HepG2 (cell line): ENCODE measurements around the gene GALNT16. TPM values are rescaled to one million over a fixed set of nuclear protein-coding genes. Genes with fewer than 3 reads are reported as not detected.
A peak's percentile ranks its signal among the peaks of the same experiment; 100 is the strongest.

ENCODE experiments used
- ATF4 ChIP-seq, 2 experiments: fragments of 450-650 bp in 1 of 2; sonication (generic) in 1 of 2; formaldehyde crosslinking; IDR thresholded peaks; 2 replicates each; pipeline versions ENCODE4 v1.5.0 to v1.8.0; 2020 to 2022; ENCODE audit warnings: mild to moderate bottlenecking in 1 of 2, missing genetic modification reagents in 1 of 2
- CBFB ChIP-seq: sonication (generic); formaldehyde crosslinking; IDR thresholded peaks from 2 replicates; pipeline ENCODE4 v1.4.0; 2020; ENCODE audit warnings: missing genetic modification reagents
- ELF3 ChIP-seq: IDR thresholded peaks from 2 replicates; pipeline ENCODE4 v1.6.1; 2016; ENCODE audit warnings: missing genetic modification reagents, missing compliant biosample characterization
- FOXA3 ChIP-seq: IDR thresholded peaks from 2 replicates; pipeline ENCODE4 v1.6.1; 2016; ENCODE audit warnings: missing genetic modification reagents, missing compliant biosample characterization
- HOXA5 ChIP-seq: sonication (generic); formaldehyde crosslinking; IDR thresholded peaks from 2 replicates; pipeline ENCODE4 v1.4.0; 2020; ENCODE audit warnings: missing genetic modification reagents
- MAFK ChIP-seq, 2 experiments: IDR thresholded peaks in 1 of 2; conservative IDR thresholded peaks in 1 of 2; 2 replicates each; pipeline ENCODE4 v1.6.1; 2011; ENCODE audit warnings: improper control_type of control experiment in 2 of 2, low read length in 2 of 2
- MEIS2 ChIP-seq: sonication (generic); formaldehyde crosslinking; IDR thresholded peaks from 2 replicates; pipeline ENCODE4 v1.9.0; 2021; ENCODE audit warnings: mild to moderate bottlenecking, missing genetic modification reagents
- PHF8 ChIP-seq: sonication (generic); formaldehyde crosslinking; IDR thresholded peaks from 2 replicates; pipeline ENCODE4 v1.5.0; 2020; ENCODE audit warnings: missing genetic modification reagents
- PITX1 ChIP-seq: sonication (generic); formaldehyde crosslinking; IDR thresholded peaks from 2 replicates; pipeline ENCODE4 v1.5.1; 2020; ENCODE audit warnings: mild to moderate bottlenecking, missing genetic modification reagents
- RFX5 ChIP-seq: IDR thresholded peaks from 2 replicates; pipeline ENCODE4 v1.6.1; 2011; ENCODE audit warnings: low read depth, low read length, improper control_type of control experiment
- RXRB ChIP-seq: IDR thresholded peaks from 2 replicates; pipeline ENCODE4 v1.6.1; 2016; ENCODE audit warnings: borderline replicate concordance, missing genetic modification reagents, missing compliant biosample characterization
- TBX2 ChIP-seq: sonication (generic); formaldehyde crosslinking; IDR thresholded peaks from 2 replicates; pipeline ENCODE4 v1.5.0; 2020; ENCODE audit warnings: missing genetic modification reagents, mild to moderate bottlenecking, borderline replicate concordance
- TEAD2 ChIP-seq: sonication (generic); formaldehyde crosslinking; IDR thresholded peaks from 2 replicates; pipeline ENCODE4 v1.9.0; 2021; ENCODE audit warnings: missing genetic modification reagents
- YY1 ChIP-seq: IDR thresholded peaks from 2 replicates; pipeline ENCODE4 v1.6.1; 2011; ENCODE audit warnings: low read length, low read depth, moderate library complexity, mild to moderate bottlenecking; ENCODE audit not compliant: insufficient read depth, insufficient replicate concordance
- ZFP36L1 ChIP-seq: sonication (generic); formaldehyde crosslinking; IDR thresholded peaks from 2 replicates; pipeline ENCODE4 v1.8.0; 2022; ENCODE audit warnings: mild to moderate bottlenecking, missing genetic modification reagents, moderate library complexity
- ZHX1 ChIP-seq: sonication (generic); formaldehyde crosslinking; IDR thresholded peaks from 2 replicates; pipeline ENCODE4 v1.8.1; 2022; ENCODE audit warnings: low read depth, mild to moderate bottlenecking, missing genetic modification reagents
- ZNF101 ChIP-seq: sonication (generic); formaldehyde crosslinking; IDR thresholded peaks from 2 replicates; pipeline ENCODE4 v1.4.0; 2020; ENCODE audit warnings: mild to moderate bottlenecking, low read depth, missing genetic modification reagents, borderline replicate concordance
- ZNF136 ChIP-seq: sonication (generic); formaldehyde crosslinking; IDR thresholded peaks from 2 replicates; pipeline ENCODE4 v1.8.1; 2022; ENCODE audit warnings: low read depth, mild to moderate bottlenecking, moderate library complexity, missing genetic modification reagents
- ZNF230 ChIP-seq: sonication (generic); formaldehyde crosslinking; IDR thresholded peaks from 2 replicates; pipeline ENCODE4 v1.4.0; 2020; ENCODE audit warnings: mild to moderate bottlenecking, missing genetic modification reagents
- ZNF251 ChIP-seq: sonication (generic); formaldehyde crosslinking; IDR thresholded peaks from 2 replicates; pipeline ENCODE4 v1.9.0; 2021; ENCODE audit warnings: mild to moderate bottlenecking, missing genetic modification reagents
- ZNF280B ChIP-seq: sonication (generic); formaldehyde crosslinking; IDR thresholded peaks from 2 replicates; pipeline ENCODE4 v1.5.0; 2020; ENCODE audit warnings: missing genetic modification reagents, mild to moderate bottlenecking, borderline replicate concordance
- ZNF382 ChIP-seq: sonication (generic); formaldehyde crosslinking; IDR thresholded peaks from 2 replicates; pipeline ENCODE4 v1.5.0; 2020; ENCODE audit warnings: missing genetic modification reagents, mild to moderate bottlenecking, borderline replicate concordance
- ZNF670 ChIP-seq: sonication (generic); formaldehyde crosslinking; IDR thresholded peaks from 2 replicates; pipeline ENCODE4 v1.8.0; 2022; ENCODE audit warnings: mild to moderate bottlenecking, missing genetic modification reagents, borderline replicate concordance
- ZNF788 ChIP-seq: sonication (generic); formaldehyde crosslinking; IDR thresholded peaks from 2 replicates; pipeline ENCODE4 v1.5.0; 2020; ENCODE audit warnings: mild to moderate bottlenecking, missing genetic modification reagents, borderline replicate concordance
- ZSCAN20 ChIP-seq: sonication (generic); formaldehyde crosslinking; IDR thresholded peaks from 2 replicates; pipeline ENCODE4 v1.4.0; 2020; ENCODE audit warnings: missing genetic modification reagents, mild to moderate bottlenecking, borderline replicate concordance
- ZSCAN21 ChIP-seq: sonication (generic); formaldehyde crosslinking; IDR thresholded peaks from 2 replicates; pipeline ENCODE4 v1.8.0; 2022; ENCODE audit warnings: mild to moderate bottlenecking, missing genetic modification reagents, moderate library complexity, borderline replicate concordance
- polyA plus RNA-seq, 8 experiments: library from polyadenylated mRNA; depleted of rRNA in 3 of 8; stranded (reverse) in 7 of 8; unstranded in 1 of 8; fragments of >200 nt; fragmentation: Illumina TruSeq in 4 of 8; extraction: Trizol in 4 of 8; gene quantifications; 2 replicates each; pipeline versions ENCODE4 v1.2.1 to v1.2.3, GENCODE V29; 2011 to 2016; ENCODE audit warnings: low read depth in 4 of 8, missing spikeins in 1 of 8, mixed read lengths in 1 of 8; ENCODE audit not compliant: insufficient read depth in 1 of 8
- total RNA-seq, 5 experiments: library from RNA; depleted of rRNA; stranded (reverse); fragments of >200 nt; fragmentation: Illumina TruSeq; extraction: Trizol; gene quantifications; 2 replicates each; pipeline ENCODE4 v1.2.3, GENCODE V29; 2016; ENCODE audit warnings: low read depth in 1 of 5

Gene GALNT16
- total and polyA plus RNA-seq, 2 of the 13 experiments (the other 11 are each of a cell fraction or from before 2014, with no cell fraction given) = 0.54 to 0.82 TPM

GRCh38 chr14:69260861-69261564 is 1.1 kb downstream of the GALNT16 start (continued):
- no peak for TF ChIP-seq ELF3 (CRISPR knock-in tag)
- no peak for TF ChIP-seq ZNF251 (CRISPR knock-in tag)
- TF ChIP-seq ZSCAN21 = 0 out of 2 replicates have a peak, but pooled peaks have one; percentile 30
- no peak for TF ChIP-seq HOXA5 (CRISPR knock-in tag)
- no peak for TF ChIP-seq ZFP36L1 (CRISPR knock-in tag)
- no peak for TF ChIP-seq YY1
- TF ChIP-seq RFX5 = no peak
- TF ChIP-seq ZNF101 = no peak
- no peak for TF ChIP-seq ZNF136
- TF ChIP-seq PITX1 (CRISPR knock-in tag) = no peak
- TF ChIP-seq ZNF230 (CRISPR knock-in tag) = 0 out of 2 replicates have a peak, but pooled peaks have one; percentile 64
- no peak for TF ChIP-seq ZSCAN20 (CRISPR knock-in tag)
- no peak for TF ChIP-seq ZHX1
- no peak for TF ChIP-seq CBFB
- TF ChIP-seq MAFK (conservative IDR thresholded peaks at IDR 0.05 in 1 of 2, IDR thresholded peaks at IDR 0.05 in 1 of 2; ENCODE audit: low read length in 2 of 2) = no peak
- TF ChIP-seq PHF8 (CRISPR knock-in tag) = peak; percentile 11; the same call in 1 of the 2 replicates
- TF ChIP-seq MEIS2 (CRISPR knock-in tag) = no peak
- TF ChIP-seq TEAD2 = no peak
- TF ChIP-seq RXRB (CRISPR knock-in tag) = no peak
- no peak for TF ChIP-seq FOXA3 (CRISPR knock-in tag)
- TF ChIP-seq ZNF788 (CRISPR knock-in tag) = no peak; the same call in 1 of the 2 replicates
- TF ChIP-seq ATF4 (CRISPR knock-in tag; IDR thresholded peaks at IDR 0.05) = no peak
- no peak for TF ChIP-seq ZNF382 (CRISPR knock-in tag)
- no peak for TF ChIP-seq ZNF670 (CRISPR knock-in tag)
- no peak for TF ChIP-seq ZNF280B (CRISPR knock-in tag)
- 0 out of 2 replicates have a peak, but pooled peaks have one; percentile 6 for TF ChIP-seq TBX2
